ENCODE data around the gene C10orf90.

GRCh38 chr10:126438407-126438783, 232.1 kb downstream of the C10orf90 start:
- TF ChIP-seq CTCF (conservative IDR thresholded peaks at IDR 0.05; ENCODE audit: low read depth, low read length) (no peak), EZH2 (IDR thresholded peaks at IDR 0.05; ENCODE audit: low read length, unreplicated experiment) (no peak), EZH2phosphoT487 (IDR thresholded peaks at IDR 0.05; ENCODE audit: borderline replicate concordance, low read length) (no peak)
